Peyer's patch (tissue), 4 donors: ENCODE results near the gene IL17C. TPM values are rescaled to one million over a fixed set of nuclear protein-coding genes. Genes with fewer than 3 reads are reported as not detected.

ENCODE experiments used
- DNase-seq, 3 donors: peaks; one replicate each; pipeline ENCODE4 v3.0.0-alpha.2; 2017 to 2019
- H3K27ac ChIP-seq, 4 donors: fragments of 200-600 bp; sonication (generic); one replicate each; pipeline ENCODE4 v1.5.1; 2016 to 2019
- H3K27me3 ChIP-seq, 2 donors: fragments of 200-600 bp; sonication (generic); one replicate each; pipeline ENCODE4 v1.5.1; 2019
- H3K36me3 ChIP-seq, 3 donors: fragments of 200-600 bp; sonication (generic); one replicate each; pipeline ENCODE4 v1.5.1; 2016 to 2019
- H3K4me1 ChIP-seq, 4 donors: fragments of 200-600 bp; sonication (generic); one replicate each; pipeline ENCODE4 v1.5.1; 2016 to 2019
- H3K4me3 ChIP-seq, 4 donors: fragments of 200-600 bp; sonication (generic); 1 replicate in 3 of 4; 2 replicates in 1 of 4; pipeline ENCODE4 v1.5.1; 2016 to 2019; ENCODE audit warnings: mild to moderate bottlenecking in 1 of 4
- H3K9me3 ChIP-seq, 4 donors: fragments of 200-600 bp; sonication (generic); one replicate each; pipeline ENCODE4 v1.5.1; 2016 to 2019; ENCODE audit warnings: mild to moderate bottlenecking in 1 of 4
- CTCF ChIP-seq, 6 experiments: fragments of 450-650 bp in 4 of 6; fragments of 200-600 bp in 2 of 6; sonication (generic) in 1 of 6; IDR thresholded peaks; one replicate each; pipeline ENCODE4 v1.5.1; 2017 to 2019; ENCODE audit warnings: antibody characterized with exemption in 6 of 6, mild to moderate bottlenecking in 3 of 6, moderate library complexity in 1 of 6
- POLR2A ChIP-seq, 2 donors: fragments of 450-650 bp; IDR thresholded peaks; one replicate each; pipeline ENCODE4 v1.5.1; 2017; ENCODE audit warnings: antibody characterized with exemption in 2 of 2, mild to moderate bottlenecking in 2 of 2, moderate library complexity in 2 of 2
- total RNA-seq, 4 donors: library from RNA; depleted of rRNA; stranded (reverse); fragments of >200 nt; gene quantifications; one replicate each; pipeline ENCODE4 v1.1.0, GENCODE V29; 2016

IL17C gene
- total RNA-seq, 4 donors from 2014 or later = not detected

- no peak for DNase-seq
- TF ChIP-seq POLR2A (IDR thresholded peaks at IDR 0.05) (no peak), CTCF (IDR thresholded peaks at IDR 0.05) (no peak)
- H3K4me3 ChIP-seq = no peak overlapping the region
- H3K4me1 ChIP-seq = peaks cover 0 to 42% (median 5%) of the 10 kb centered on the region in 4 donors
- no peaks in the 10 kb centered on the region for H3K9me3 ChIP-seq
- peaks cover 0 to 16% (median 0%) of the 10 kb centered on the region in 3 donors for H3K36me3 ChIP-seq
- H3K27me3 ChIP-seq = no peaks in the 10 kb centered on the region
- peak overlapping the region in 2 of 4 donors; percentile 19 to 55 for H3K27ac ChIP-seq
These were observed 21.6 kb upstream of the IL17C start for GRCh38 chr16:88616736-88617135.

GRCh38 chr16:88617268-88618031, 20.9 kb upstream of the IL17C start:
- Histone ChIP-seq H3K27me3 (no peaks in the 10 kb centered on the region), H3K27ac (peak overlapping the region in 2 of 4 donors; percentile 19 to 55), H3K4me1 (peaks cover 0 to 42% (median 5%) of the 10 kb centered on the region in 4 donors), H3K9me3 (no peaks in the 10 kb centered on the region), H3K4me3 (no peak overlapping the region), H3K36me3 (peaks cover 0 to 16% (median 0%) of the 10 kb centered on the region in 3 donors)
- DNase-seq = no peak
- TF ChIP-seq POLR2A (IDR thresholded peaks at IDR 0.05) (no peak), CTCF (IDR thresholded peaks at IDR 0.05) (no peak)

GRCh38 chr16:88618182-88618955, 20.0 kb upstream of the IL17C start:
- no peaks in the 10 kb centered on the region for H3K9me3 ChIP-seq
- peaks cover 0 to 23% (median 0%) of the 10 kb centered on the region in 3 donors for H3K36me3 ChIP-seq
- no peak for TF ChIP-seq POLR2A (IDR thresholded peaks at IDR 0.05)
- TF ChIP-seq CTCF (IDR thresholded peaks at IDR 0.05) = peak in 1 of 6 experiments; percentile 22
- H3K27ac ChIP-seq = peak overlapping the region in 1 of 4 donors; percentile 17
- no peak for DNase-seq
- no peak overlapping the region for H3K4me3 ChIP-seq
- no peaks in the 10 kb centered on the region for H3K27me3 ChIP-seq
- peaks cover 0 to 42% (median 5%) of the 10 kb centered on the region in 4 donors for H3K4me1 ChIP-seq

- peak overlapping the region; percentile 50 to 79 (median 70) for H3K27ac ChIP-seq
- peaks cover 0 to 42% (median 5%) of the 10 kb centered on the region in 4 donors for H3K4me1 ChIP-seq
- no peaks in the 10 kb centered on the region for H3K9me3 ChIP-seq
- H3K4me3 ChIP-seq = no peak overlapping the region
- TF ChIP-seq POLR2A (IDR thresholded peaks at IDR 0.05) (no peak), CTCF (IDR thresholded peaks at IDR 0.05) (no peak)
- no peaks in the 10 kb centered on the region for H3K27me3 ChIP-seq
- DNase-seq = no peak
- H3K36me3 ChIP-seq = peaks cover 0 to 30% (median 0%) of the 10 kb centered on the region in 3 donors
These were observed 19.3 kb upstream of the IL17C start for GRCh38 chr16:88618956-88619667.
